Activated naive CD8-positive, alpha-beta T cell treated with anti-CD3 and anti-CD28 coated beads, Interleukin-2, amount 50 U/mL, for 16 hours (primary cell): ENCODE measurements around the gene MRM1.
"Not testable (repeated sequence)": the region's sequence is repeated elsewhere in the genome, so short reads cannot be mapped to it uniquely, and the experiment has no call there.

Source experiments
- DNase-seq: peaks from one replicate; pipeline ENCODE4 v3.0.0-alpha.2; 2020; ENCODE audit warnings: low read depth, low spot score

MRM1 gene

GRCh38 chr17:36600936-36601302 is 464 bp upstream of the MRM1 start:
- DNase-seq: no peak

DNA sequence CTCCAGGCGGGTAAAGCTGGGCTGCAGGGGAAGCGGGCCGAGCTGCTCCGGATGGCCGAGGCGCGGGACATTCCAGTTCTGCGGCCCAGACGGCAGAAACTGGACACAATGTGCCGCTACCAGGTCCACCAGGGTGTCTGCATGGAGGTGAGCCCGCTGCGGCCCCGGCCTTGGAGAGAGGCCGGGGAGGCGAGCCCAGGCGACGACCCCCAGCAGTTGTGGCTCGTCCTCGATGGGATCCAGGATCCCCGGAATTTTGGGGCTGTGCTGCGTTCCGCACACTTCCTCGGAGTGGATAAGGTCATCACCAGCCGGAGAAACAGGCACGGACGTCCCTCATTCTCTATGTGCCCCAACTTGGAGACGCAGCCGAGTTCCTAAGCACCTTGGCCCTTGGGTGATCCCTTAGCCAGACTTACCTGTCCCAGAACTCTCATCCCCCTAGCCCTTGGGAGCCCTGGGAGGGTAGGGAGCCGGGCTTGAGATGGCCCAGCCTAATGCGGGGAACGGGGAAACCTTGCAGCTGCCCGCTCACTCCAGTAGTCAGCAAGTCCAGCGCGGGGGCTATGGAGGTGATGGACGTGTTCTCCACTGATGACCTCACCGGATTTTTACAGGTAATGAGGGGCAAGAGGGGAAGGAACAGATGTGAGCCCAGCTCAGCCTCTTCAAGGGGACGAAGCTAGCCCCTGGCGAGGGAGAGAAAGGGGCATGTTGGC is 806 bp downstream of the MRM1 start:
- DNase-seq: no peak

GRCh38 chr17:36602924-36603384 is 1.6 kb downstream of the MRM1 start:
- DNase-seq: peak; percentile 58

DNA sequence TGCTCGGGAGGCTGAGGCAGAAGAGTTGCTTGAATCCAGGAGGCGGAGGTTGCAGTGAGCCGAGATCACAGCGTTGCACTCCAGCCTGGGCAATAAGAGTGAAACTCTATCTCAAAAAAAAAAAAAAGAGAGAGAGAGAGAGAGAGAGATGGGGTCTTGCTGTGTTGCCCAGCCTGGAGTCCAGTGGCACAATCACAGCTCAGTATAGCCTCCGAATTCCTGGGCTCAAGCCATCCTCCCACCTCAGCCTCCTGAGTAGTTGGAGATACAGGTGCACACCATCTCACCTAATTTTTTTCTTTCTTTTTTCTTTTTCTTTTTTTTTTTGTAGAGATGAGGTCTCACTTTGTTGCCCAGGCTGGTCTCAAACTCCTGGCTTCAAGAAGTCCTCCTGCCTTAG is 3.6 kb downstream of the MRM1 start:
- not testable (repeated sequence) for DNase-seq

- no peak for DNase-seq
Observed at GRCh38 chr17:36608280-36608679, 6.9 kb downstream of the MRM1 start.

GRCh38 chr17:36608794-36609497 is 7.6 kb downstream of the MRM1 start:
- no peak for DNase-seq

DNA sequence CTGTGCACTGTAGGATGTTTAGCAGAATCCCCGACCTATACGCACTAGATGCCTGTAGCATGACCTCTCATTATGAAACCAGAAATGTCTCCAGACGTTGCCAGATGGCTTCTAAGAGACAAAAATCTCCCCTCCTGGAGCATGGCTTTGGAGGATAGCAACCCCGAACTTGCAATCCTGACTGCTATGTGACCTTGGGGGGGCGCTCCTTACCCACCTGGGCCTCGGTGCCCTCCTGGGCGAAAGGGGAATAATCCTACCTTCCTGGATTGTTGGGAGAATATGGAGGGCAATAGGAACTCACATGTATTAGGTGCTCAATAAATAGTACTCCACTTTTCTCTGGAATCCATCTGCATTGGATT is 8.1 kb downstream of the MRM1 start:
- no peak for DNase-seq

DNA sequence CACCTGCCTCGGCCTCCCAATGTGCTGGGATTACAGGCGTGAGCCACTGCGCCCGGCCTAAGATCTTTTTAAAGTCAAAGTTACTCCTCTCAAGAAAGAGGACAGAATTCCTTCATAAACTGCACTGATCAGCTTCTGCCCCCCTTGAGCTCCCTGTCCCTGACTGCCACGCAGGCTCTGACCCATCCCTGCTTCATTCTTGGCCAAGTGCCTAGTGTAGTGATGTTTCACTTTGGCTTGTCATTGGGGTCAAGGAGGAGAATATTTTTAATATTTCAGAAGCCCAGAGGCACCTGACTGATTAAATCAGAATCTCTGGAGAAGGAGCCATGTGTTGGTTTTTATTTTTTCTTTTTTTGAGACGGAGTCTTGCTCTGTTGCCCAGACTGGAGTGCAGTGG is 9.1 kb downstream of the MRM1 start:
- no peak for DNase-seq

DNA sequence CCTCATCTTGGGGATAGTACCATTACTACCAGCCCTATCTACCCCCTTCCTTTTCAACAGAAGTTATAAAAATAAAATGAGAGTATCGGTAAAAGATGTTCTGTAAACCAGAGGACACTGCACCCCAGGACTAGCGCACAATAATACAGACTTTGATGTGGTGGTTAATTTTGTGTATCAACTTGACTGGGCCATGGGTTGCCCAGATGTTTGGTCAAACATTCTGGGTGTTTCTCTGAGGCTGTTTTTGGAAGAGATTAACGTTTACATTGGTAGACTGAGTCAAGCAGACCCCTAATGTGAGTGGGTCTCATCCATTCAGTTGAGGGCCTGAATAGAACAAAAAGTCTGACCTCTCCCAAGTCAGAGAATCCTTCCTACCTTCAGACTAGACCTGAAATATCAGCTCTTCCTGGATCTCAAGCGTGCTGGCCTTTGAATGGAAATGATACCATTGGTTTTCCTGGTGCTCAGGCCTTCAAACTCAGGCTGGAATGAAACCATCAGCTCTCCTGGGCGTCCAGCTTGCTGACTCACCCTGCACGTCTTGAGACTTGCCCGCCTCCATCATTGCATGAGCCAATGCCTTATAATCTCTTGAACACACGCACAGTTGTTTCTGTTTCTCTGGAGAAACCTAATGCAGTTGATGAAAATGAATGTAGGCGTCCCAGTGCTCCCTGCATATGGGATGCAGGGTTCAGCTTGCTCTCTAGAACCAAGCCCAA is 10.1 kb downstream of the MRM1 start:
- DNase-seq: no peak

GRCh38 chr17:36612323-36612722 is 10.9 kb downstream of the MRM1 start:
- no peak for DNase-seq

DNA sequence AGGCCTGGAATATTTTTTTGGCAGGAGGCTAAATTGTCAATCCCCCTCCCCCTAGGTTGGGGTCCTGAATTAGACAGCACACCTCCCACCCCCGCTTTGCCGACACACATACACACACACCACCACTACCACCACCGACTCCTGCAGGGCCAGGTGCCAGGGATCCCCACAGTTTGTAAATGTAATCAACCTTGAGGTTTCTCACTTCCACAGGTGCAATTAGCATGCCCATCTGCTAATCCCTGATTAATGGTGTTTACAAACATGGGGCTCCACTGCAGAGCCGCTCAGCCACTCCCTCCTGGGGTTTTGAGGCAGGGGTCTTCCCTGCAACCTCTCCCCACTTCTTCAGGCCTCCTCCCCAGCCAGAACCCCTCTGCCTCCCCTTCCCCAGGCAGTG is 11.8 kb downstream of the MRM1 start:
- DNase-seq: no peak

- no peak for DNase-seq
Observed at GRCh38 chr17:36614081-36614480, 12.7 kb downstream of the MRM1 start.

- no peak for DNase-seq
Observed at GRCh38 chr17:36614933-36615332, 13.6 kb downstream of the MRM1 start.

GRCh38 chr17:36616061-36617029 is 15.0 kb downstream of the MRM1 start:
- DNase-seq: no peak

GRCh38 chr17:36617773-36618172 is 16.4 kb downstream of the MRM1 start:
- DNase-seq: no peak

GRCh38 chr17:36623281-36623680 is 21.9 kb downstream of the MRM1 start:
- no peak for DNase-seq

DNA sequence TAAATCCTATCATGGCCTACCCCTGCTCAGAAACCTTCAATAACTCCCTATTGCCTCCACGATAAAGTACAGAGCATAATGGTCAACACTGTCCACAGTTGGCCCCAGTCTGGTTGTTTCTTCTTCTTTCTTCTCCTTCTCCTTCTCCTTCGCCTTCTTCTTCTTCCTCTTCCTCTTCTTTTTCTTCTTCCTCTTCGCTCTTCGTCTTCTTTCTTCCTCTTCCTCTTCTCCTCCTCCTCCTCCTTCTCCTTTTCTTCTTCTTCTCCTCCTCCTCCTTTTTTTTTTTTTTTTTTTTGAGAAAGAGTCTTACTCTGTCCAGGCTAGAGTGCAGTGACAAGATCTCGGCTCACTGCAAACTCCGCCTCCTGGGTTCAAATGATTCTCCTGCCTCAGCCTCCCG is 23.8 kb downstream of the MRM1 start:
- no peak for DNase-seq

DNA sequence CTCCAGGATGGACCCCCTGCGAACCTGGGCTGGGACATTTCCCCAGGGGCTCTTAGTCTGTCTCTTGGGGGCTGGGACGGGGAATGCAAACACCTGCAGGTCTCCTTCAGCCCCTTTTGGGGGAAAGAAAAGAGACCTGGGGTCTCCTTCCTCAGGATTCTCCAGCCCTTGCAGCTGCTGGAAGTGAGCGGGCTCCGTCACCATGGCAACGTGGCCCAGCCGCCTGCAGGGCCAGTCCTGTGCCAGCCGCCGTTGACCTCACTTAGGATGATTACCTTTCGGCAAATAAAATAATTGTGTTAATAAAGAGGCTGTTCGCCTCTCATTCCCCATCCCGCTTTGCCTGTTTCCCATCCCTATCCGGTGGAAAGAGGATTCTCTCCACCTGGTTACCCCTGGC is 25.7 kb downstream of the MRM1 start:
- DNase-seq: no peak

GRCh38 chr17:36628576-36628975 is 27.2 kb downstream of the MRM1 start:
- no peak for DNase-seq

GRCh38 chr17:36629252-36629847 is 28.0 kb downstream of the MRM1 start:
- peak; percentile 60 for DNase-seq

DNA sequence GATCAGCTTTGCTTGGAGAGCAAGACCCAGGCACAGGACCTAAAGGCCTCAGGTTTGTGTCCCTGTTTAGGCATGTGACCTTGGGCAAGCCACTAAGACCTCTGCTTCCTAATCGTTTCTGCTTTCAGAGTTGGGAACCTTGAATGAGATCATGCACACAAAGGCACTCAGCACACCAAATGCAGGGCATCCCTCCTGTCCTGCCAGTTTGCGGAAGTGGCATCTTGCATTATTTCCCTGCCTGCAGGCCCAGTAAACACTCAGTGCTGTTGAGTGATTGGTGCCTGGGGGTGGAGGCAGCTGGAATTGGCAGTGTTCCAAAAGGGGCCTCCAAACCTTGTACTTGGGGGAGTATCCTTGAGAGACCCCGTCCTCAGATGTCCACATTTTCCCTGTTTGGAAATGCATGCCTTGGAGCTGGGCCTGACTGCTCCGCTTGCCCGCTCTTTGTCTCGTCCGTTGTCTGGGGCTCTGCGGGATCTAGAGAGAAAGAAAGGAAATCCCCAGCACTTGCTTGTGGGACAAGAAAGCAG is 28.7 kb downstream of the MRM1 start:
- no peak for DNase-seq
